GM19324 (cell line): ENCODE results near the gene ANKDD1A.

Experiments used
- ATAC-seq: cut with Tn5 transposase; IDR thresholded peaks from one replicate; pipeline ENCODE4 v1.9.1; 2021; ENCODE audit warnings: mild to moderate bottlenecking, moderate library complexity; ENCODE audit not compliant: unreplicated experiment, low FRiP score

ANKDD1A gene

DNA sequence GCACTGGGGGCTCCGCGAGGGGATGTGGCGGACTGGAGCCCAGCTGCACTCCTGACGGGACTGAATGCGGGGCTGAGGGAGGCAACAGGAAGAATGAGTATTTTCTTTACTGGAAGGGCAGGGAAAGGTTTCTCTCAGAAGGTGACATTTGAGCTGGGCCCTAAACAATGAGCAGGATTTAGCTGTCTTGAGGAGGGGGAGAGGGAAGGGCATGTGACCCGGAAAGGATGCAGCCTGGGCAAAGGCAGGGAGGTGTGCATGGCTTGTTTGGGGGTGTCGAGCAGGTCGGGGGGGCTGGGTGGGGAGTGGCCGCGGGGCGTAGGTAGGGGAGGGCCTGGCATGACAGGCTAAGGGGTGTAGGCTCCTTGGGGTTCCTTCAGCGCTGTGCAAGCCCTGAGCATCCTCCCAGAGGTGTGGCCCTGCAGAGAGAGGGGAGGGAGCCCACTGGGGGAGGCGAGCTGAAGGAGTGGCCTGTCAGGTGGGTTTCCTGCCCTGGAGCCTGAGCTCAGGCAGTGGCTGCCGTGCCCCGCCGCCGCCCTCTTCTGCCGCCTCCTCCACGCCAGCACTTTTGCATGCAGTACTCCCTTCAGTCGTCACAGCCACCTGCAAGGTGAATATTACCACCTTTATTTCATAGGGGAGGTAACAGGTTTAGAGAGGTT lies 17.2 kb upstream of the ANKDD1A start:
- ATAC-seq, result peak; percentile 54

DNA sequence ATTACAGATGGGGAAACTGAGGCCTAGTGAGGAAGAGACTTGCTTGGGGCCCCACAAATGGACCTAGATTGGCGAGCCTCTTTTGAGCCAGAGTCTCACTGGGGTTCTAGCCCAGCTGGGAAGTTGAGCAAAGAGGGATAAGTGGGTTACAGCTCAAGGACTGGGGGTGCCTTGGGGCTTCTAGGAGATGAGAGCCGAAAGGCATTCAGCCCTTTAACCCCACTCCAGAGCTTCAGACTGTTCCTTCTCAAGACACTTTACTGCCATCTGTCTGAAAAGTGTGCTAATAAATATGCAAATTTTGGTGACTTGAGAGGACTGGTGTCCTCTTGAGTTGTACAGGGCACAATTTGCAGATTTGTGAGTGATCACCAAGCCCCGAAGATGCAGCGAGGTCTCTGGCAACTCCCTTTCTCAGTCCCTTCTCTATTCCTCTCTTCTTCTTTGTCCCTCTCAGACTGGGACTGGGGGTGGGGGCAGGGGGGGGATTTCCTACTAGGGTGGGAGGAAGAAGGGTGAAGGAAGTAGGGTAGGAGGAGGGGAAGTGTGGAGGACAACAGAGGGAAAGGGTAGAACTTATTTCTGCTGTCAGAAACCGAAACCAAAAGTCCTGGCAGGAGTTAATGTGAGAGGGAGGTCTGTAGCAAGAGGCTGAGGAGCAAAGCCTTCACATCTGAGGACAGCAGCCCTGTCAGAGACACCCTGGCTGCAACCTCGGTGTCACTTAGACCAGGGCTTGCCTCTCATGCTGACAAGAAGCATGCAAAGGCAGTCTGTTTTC lies 16.2 kb upstream of the ANKDD1A start:
- peak; percentile 24 for ATAC-seq

DNA sequence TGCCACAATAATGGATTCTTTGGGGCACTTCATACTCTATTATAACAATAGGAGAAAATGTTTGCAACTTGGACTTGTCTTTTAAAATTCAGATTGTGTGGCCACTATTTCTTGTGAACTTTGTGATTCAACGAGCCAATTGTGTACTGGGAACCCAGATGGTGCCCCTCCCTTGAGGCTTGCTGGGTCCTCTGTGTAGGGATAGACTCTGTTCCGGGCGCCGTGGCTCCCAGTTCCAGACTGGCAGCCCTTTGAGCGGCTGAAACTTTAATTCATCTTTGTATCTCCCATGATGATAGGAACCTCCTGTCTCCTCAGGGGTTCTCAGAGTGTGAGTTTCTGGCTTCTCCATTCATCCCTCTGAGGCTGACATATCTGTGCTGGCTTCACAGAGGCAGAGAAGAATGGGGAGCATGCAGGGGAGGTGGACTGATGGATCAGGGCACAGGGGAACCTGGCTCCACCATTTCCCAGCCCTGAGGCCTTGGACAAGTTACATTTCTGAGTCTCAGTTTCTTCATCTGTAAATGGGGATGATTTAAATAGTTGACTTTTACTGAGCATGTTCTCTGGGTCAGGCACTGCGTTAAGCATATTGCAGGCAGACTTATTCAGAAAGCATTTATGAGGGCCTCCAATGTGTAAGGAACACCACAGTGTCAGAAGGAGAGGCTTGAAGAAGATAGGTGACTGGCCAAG lies 15.2 kb upstream of the ANKDD1A start:
- ATAC-seq, result no peak

DNA sequence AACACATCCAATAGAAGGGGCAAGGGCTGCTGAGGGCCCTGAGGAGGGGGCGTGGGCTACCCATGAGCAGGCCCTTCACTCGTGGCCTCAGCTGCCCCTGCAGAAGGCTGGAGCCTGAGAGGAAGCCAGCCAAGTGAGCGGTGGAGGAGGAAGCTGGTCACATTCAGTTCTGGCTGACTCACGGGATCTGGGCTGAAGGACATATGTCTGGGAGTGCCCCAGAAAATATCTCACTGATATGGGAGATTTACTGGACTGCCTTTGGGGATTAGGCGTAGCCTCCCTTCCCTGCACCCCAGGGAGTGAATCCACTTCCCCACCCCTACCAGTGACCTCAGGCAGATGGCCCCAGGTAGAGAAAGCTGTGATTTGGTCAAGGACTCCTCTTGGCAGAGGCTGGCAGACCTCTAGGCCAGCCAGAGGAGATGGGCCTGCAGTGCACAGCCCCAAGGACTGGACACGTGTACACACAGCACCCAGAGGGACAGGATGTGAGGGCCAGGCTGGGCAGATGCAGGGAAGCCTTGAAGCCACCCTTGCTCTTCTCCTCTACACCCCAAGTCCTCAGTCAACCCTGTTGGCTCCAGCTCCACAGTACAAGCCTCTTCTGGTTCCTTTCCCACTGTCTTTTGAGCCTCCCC lies 14.2 kb upstream of the ANKDD1A start:
- ATAC-seq, result no peak

DNA sequence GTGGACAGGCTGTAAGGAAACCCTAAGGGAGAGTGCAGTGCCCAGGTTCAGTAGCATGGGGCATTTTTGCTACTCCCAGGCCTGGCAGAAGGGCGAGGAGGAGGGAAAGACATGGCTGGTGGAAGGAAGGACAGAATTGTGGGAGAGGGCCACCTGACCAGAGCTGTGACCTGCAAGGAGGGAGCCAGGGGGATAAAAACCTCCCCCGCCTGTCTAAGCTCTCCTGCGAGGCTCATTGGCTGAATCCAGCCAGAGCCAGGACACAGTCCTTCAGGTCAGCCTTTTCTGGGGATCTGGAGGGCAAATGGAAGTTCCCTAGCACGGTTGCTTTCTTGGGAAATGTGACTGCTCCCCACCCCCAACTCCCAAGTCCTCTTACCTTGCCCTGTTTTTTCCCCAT lies 13.3 kb upstream of the ANKDD1A start:
- no peak for ATAC-seq

DNA sequence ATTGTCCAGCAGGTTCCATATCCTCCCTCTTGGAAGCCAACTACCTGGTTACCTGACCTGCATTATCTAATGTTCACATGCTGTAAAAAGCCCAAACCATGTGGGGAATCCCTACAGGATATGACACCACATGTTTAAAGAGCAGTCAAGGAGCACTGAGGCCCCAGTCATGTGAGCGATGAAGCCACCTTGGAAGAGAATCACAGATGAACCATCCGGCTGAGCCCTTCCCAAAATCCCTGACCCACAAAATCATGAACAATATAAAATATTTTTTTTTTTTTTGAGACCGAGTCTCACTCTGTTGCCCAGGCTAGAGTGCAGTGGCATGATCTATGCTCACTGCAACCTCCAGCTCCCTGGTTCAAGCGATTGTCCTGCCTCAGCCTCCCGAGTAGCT lies 10.6 kb upstream of the ANKDD1A start:
- no peak for ATAC-seq

DNA sequence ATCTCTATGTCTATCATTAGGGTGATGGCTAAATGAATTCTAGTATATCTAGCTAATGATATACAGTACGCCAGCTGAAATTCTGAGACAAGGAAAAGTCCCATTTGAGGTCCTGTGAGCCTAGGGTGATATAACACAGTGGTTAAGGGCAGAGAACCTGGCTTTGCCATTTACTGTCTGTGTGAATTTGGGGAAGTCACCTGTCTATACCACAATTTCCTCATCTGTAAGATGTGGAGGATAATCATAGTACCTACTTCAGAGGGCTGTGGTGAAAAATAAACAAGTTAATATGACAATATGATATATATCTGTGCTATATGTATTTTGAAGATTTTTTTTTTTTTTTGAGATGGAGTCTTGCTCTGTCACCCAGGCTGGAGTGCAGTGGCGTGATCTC lies 9.8 kb upstream of the ANKDD1A start:
- no peak for ATAC-seq

DNA sequence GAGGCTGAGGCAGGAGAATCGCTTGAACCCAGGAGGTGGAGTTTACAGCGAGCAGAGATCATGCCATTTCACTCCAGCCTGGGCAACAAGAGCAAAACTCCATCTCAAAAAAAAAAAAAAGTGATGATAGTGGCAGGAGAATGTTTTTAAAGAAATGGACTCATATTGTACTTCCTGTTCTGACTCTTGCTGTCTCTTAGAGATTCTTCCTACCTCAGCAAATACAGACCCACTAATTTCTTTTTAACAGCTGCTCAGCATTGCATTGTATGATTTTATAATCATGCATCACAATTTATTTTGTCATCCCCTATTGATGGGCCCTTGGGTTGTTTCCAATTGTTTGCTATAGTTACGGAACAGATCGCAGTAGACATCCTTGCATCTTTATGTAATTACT lies 8.8 kb upstream of the ANKDD1A start:
- no peak for ATAC-seq

DNA sequence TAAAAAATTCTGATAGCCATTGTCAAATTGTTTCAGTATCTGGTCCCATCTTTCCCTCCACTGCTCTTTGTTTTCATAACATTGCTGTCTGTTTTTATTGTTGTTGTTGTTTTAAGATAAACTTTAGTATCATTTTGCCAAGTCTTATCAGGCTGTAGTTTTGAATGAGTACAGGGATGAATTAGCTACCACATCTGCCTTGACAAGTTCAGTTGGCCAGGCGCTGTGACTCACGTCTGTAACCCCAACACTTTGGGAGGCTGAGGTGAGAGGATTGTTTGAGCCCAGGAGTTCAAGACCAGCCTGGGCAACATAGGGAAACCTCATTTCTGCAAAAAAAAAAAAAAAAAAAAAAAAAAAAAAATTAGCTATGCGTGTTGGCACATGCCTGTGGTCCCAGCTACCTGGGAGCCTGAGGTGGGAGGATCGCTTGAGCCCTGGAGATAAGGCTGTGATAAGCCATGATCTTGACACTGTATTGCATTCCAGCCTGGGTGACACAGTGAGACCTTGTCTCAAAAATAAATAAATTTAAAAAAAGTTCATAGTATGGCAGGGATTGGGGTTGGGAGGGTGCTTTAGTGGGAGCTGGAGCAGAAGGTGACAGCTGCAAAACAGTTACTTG lies 8.3 kb upstream of the ANKDD1A start:
- no peak for ATAC-seq

DNA sequence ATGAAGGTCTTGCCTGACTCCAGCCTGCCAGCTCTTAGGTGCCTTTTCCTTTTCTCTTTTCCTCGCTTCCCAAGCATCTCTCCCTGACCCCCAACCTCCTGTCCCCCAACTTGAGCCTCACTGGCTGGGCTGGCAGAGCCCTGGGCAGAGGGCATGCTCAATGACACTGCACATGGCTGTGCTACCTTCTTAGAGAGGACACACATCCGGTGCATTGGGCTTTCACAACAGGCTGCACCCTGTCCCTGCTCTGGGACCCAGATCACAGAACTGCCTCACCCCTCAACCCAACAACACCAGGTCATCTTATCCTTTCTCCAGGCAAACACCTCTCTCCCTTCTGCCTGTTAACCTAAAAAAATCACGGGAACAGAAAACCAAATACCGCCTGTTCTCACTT lies 7.5 kb upstream of the ANKDD1A start:
- no peak for ATAC-seq

DNA sequence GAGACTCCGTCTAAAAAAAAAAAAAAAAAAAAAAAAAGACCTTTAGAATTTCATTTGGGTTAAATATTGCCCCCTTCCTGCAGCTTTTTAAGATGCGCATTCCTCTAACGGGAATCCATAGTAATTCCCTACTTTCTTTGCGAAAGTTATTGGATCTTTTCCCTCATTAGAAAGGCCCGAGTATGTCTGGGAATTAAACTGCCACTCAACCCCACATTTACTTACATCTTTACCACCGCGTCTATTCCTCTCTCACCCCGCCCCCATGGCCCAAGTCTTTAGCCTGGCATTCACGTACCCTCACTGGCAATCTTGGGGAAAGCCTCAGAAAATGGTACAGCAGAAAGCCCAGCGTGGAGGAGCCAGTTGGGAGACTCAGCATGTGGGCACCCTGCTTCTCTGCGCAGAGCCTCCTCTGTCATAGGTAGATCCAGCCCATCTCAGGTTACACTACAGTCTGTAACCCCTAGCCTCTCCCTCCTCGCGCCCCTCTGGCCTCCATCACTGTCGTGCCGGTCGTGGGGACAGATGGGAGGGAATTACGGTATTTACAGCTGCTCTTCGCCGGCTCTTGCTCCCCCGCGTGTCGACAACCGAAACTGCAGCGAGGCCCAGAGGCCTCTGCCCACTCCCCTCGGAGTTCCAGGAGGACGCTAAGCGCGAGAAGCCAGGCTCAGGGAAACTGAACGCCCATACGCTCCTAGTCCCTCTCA lies 6.4 kb upstream of the ANKDD1A start:
- ATAC-seq, result no peak

DNA sequence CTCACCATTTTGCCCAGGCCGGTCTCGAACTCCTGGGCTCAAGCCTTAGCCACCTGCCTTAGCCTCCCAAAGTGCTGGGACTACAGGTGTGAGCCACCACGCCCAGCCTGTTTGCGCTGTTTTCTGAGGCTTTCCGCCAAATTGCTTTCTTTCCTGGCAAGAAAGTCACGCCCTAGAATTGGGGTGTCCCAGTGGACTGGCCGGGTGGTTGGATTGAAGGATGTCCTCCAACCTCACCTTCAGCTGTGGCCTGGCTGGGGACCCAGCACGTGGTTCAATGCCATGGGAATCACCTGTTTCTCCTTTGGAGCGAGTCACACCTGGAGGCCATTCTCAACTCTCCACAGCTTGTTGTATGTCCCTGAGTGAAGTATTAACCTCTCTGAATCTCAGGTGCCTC lies 5.8 kb upstream of the ANKDD1A start:
- ATAC-seq, result no peak

DNA sequence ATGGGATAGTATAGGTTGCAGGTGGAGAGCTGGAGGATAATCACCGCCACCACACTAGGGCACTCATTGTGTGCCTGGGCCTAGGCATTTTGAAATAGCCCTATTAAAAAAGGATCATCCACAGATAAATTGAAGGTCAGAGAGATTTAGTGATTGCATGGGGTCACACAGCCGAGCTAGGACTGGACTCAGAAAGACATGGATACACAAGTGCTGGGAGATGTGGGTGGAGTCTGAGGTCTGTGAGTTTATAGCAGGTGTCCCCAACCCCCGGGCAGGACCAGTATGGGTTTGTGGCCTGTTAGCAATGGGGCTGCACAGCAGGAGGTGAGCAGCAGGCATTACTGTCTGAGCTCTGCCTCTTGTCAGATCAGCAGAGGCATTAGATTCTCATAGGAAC lies 5.3 kb upstream of the ANKDD1A start:
- ATAC-seq, result no peak

DNA sequence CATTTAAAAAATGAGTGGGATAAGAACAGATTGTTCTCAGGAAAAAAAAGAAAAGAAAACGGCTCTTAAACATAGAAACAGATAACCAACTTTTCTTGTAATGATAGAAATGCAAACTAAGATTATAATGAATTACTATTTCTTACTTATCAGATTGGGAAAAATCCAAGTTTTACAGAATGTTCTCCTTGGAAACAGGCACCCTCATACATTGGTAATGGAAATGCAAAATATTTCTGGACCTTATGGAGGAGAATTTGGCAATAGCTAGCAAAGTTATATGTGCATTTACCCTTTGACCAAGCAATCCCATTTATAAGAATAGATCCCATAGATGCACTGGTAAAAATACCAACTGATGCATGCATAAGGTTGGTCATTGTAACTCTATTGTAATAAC lies 3.7 kb upstream of the ANKDD1A start:
- no peak for ATAC-seq

DNA sequence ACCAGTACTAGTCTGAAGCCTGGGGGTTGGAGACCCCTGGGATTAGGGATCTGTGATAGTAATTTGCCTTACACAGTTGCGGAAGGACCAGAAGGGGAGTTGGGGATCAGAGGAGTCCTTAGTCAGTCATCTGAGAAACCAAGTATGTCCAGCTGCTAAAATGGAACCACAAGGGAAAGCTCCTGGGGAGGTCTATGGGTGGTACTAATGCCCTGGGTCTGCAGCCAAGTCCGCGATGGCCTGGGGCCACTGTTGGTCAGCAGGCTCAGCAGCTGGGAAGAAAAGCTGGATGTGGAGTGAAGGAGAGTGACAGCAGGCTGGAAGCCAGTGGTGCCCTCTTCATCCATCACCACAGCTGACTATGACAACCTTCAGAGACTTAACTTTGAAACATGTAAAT lies 2.2 kb upstream of the ANKDD1A start:
- ATAC-seq, result no peak

DNA sequence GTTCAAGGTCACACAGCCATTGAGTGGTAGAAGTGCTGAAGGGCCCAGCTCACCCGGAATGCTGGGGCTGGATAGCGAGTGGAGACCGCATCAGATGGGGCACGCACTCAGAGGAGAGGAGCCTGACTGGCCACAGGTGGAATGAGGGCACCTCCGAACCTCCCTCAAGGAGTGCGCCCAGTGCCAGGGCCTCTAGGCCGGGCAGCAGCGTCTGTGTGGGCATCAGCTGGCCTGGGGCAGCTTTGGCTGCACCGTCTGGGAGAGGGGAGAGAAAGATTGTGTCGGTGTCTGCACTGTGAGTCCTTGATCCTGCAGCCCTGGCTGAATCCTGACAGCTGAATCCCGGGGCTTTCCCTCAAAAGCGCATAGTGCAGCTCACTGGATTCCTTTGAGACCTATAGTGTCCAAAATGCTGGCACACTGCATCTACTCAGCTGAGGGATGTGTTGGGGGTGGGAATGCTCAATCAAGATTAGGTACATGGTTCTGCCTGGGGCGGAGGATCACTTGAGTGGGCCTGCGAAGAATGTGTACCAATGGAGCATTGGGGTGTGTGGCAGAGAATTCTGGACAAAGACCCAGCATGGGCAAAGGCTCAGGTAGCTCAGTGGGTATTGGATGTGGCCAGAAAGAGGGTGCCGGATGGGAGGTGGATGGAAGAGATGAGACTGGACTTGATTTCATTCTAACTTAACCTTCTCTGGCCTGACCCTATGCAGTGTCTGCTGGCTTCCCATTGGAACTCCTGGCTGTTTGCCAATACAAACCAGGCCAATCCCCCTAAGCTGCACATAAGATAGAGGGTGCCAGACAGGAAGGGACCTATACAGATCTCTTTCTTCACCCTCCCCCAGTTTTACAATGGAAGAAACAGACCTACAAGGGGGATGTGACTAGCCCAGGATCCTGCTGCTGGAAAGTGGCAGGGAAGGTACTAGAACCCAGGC lies 950 bp downstream of the ANKDD1A start:
- no peak for ATAC-seq

DNA sequence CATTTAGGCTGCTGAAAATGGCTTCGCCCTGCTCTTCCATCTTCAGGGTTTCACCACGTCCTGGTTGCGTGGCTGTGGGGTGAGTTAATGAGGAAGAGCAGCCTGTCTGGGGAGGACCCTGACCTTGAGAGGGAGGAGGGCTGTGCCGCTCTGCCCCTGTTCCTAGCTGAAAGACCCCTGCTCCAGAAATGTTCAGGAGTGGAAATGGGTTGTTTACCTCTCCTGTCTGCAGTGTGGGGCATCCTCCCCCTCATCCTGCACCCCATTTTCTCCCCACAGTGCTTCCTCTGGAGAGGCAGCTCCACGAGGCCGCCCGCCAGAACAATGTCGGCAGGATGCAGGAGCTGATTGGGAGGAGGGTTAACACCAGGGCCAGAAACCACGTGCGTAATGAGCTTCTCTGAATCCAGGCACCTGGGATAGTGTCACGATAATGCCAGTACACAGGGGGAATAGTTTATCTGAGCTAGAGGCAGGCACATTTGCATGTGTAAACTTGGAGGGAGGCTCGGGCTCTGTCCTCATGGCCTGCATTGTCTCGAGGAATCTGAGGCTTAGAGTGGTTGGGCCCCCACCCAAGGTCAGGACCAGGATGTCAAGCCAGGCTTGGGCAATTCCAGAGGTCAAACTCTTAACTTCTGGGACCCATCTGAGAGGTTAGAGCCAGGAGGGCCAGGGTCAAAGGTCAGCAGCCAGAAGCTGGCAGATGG lies 4.0 kb downstream of the ANKDD1A start:
- ATAC-seq, result no peak

DNA sequence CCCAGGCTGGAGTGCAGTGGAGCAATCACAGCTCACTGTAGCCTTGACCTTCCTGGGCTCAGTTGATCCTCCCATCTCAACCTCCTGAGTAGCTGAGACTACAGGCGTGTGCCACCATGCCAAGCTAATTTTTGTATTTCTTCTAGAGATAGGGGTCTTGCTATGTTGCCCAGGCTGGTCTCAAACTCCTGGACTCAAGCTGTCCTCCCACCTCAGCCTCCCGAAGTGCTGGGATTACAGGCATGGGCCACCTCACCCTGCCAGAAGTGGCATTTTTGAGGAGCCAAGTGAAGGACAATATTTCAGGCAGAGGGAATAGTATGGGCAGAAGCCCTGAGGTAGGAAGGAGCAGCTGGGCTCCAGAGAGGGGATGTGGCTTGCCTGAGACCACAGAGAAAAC lies 4.7 kb downstream of the ANKDD1A start:
- ATAC-seq, result no peak
